ENCODE results near the gene CD7.

Gene CD7

GRCh38 chr17:82325286-82326180 is 8.1 kb upstream of the CD7 start:
- TF ChIP-seq FOXP2 (optimal IDR thresholded peaks at IDR 0.05; ENCODE audit: borderline replicate concordance, extremely low read depth, extremely low read length, insufficient read depth), result no peak
- no peak for TF ChIP-seq SIN3A (IDR thresholded peaks at IDR 0.05; ENCODE audit: borderline replicate concordance, insufficient read depth, low read length)
- TF ChIP-seq REST (IDR thresholded peaks at IDR 0.05; ENCODE audit: insufficient read depth in 1 of 2, low read depth in 2 of 2, low read length in 2 of 2), result no peak

GRCh38 chr17:82324566-82325285 is 7.3 kb upstream of the CD7 start:
- TF ChIP-seq POLR2AphosphoS5 (IDR thresholded peaks at IDR 0.05; ENCODE audit: low read depth, low read length) (no peak), TAF1 (IDR thresholded peaks at IDR 0.05; ENCODE audit: borderline replicate concordance, insufficient read depth, low read length) (no peak)

- TF ChIP-seq FOXP2 (optimal IDR thresholded peaks at IDR 0.05; ENCODE audit: borderline replicate concordance, extremely low read depth, extremely low read length, insufficient read depth) (no peak), SIN3A (IDR thresholded peaks at IDR 0.05; ENCODE audit: borderline replicate concordance, insufficient read depth, low read length) (no peak), REST (IDR thresholded peaks at IDR 0.05; ENCODE audit: insufficient read depth in 1 of 2, low read depth in 2 of 2, low read length in 2 of 2) (no peak), POLR2AphosphoS5 (IDR thresholded peaks at IDR 0.05; ENCODE audit: low read depth, low read length) (no peak), TAF1 (IDR thresholded peaks at IDR 0.05; ENCODE audit: borderline replicate concordance, insufficient read depth, low read length) (no peak)
Observed at GRCh38 chr17:82323514-82324234, 6.3 kb upstream of the CD7 start.

DNA sequence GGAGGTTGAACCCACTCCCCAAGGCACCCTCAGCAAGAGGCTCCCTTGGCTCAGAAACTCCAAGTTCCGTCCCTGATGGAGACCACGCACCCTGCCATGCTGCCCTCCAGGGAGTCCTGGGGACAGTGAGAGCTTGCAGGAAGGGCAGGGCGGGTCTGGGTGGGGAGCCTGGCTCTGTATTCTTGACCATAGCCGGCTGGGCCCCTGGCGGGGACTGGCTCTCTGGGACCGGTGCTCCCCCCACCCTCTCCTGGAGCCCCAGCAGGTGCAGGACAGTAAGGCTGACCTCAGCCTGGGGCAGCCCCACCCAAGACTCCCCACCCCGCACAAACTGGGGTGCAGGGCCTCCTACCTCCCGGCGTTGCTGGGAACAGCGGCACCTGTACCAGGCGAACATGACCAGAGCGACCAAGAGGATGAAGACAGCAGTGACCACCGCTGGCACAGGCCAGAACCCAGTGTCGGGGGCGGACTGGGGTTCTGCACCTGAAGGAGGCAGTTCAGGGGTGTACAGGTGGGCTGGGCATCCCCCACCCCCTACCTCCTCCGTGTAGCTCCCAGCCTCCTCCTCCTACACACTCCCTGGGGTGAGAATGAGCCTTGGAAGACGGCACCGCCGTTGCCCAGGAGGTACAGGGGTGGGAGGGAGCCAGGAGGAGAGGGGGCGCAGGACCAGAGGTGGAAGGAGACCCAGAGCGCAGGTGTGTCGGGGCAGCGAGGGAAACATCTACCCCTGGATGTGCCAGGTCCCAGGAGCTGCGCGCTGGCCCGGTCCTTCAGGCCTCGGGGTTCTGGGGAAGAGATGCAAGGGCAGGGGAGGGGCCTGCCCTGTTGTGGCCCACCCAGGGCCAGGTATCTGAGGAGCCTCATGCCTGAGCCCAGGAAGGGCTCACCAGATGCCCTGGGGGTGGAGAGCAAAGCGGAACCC is 5.4 kb upstream of the CD7 start:
- TF ChIP-seq FOXP2 (optimal IDR thresholded peaks at IDR 0.05; ENCODE audit: borderline replicate concordance, extremely low read depth, extremely low read length, insufficient read depth) (no peak), SIN3A (IDR thresholded peaks at IDR 0.05; ENCODE audit: borderline replicate concordance, insufficient read depth, low read length) (no peak), POLR2AphosphoS5 (IDR thresholded peaks at IDR 0.05; ENCODE audit: low read depth, low read length) (no peak), REST (IDR thresholded peaks at IDR 0.05; ENCODE audit: insufficient read depth in 1 of 2, low read depth in 2 of 2, low read length in 2 of 2) (no peak), TAF1 (IDR thresholded peaks at IDR 0.05; ENCODE audit: borderline replicate concordance, insufficient read depth, low read length) (no peak)

All from PFSK-1 (cell line).